ENCODE data around the gene CNNM3.
"Not testable (repeated sequence)": the region's sequence is repeated elsewhere in the genome, so short reads cannot be mapped to it uniquely, and the experiment has no call there.

The CNNM3 gene

DNA sequence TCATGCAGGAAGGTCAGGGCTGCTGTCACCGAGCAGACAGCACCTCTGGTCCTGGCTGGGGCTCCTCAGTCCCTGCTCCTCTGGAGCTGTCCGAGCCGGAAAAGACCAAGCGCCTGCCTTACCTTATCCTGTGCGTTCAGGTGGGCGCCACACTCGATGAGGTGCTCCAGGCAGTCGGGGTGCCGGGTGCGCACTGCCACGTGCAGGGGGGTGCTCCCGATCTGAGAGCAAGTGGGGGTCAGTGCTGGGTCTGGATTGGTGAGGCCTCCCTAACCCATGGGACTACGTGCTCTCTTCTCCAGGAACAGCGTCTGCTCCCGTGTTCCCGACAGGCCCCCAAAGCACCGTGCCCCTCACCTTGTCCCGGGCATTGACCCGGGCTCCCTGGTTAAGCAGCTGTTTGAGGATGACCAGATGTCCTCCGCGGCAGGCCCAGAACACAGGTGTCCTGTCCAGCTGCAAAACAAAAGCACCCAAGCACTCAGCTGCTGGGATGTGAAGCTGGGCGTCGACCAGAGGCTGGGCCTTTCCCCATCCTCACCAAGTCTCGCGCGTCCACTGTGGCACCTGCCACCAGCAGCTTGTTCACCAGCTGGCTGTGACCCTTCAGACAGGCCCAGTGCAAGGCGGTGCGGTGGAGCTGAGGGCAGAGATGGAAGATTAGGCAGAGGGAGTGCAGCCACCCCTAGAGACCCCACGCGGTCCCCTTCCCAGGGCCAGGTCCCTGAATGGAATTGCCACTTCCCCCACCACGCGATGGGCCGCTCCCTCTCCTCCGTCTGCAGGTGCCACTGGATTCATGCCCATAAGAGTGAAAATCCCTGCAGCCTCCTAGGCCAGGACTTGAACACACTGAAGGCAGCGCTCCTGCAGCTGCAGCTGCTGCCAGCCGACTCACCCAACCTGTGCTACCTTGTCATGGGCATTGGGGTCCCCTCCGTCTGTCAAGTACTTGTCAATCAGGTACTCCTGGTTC, 24.1 kb downstream of the CNNM3 start:
- no peak for DNase-seq (ENCODE audit: low read depth)

DNA sequence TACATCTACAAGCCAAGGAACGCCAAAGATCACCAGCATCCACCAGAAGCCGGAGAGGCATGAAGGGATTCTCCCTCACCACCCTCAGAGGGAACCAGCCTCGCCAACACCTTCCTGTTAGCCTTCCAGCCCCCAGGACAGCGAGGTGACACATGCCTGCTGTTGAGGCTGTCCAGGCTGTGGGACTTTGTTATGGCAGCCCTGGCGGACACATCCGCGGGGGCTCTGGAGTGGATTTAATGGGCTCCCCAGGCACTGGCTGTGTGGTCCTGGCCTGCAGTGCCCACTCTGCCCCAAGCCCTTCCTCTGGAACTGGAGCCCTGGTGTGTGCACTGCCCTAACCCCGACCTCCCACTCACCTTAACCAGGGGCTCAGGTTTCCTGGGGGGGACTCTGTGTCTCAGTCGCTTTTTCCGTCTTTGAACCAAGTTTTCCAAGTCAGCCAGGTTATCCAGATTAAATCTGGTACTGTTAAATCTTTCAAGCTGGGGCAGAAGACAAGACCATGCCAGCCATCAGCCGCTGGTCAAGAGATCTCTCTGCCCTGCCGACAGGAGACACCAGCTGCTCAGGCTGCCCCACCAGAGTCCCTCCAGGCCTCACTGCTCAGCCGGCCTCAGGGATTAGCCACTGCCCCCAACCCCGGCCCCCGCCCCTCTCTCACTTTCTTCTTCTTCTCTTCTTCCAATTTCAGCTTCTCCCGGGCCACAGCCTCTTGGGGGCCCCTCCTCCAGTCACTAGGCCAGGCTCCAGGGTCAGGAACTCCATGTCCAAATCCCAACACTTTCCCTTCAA, 25.8 kb downstream of the CNNM3 start:
- no peak for DNase-seq (ENCODE audit: low read depth)

- no peak for DNase-seq (ENCODE audit: low read depth)
Measured at GRCh38 chr2:96842600-96842999, 26.5 kb downstream of the CNNM3 start.

DNA sequence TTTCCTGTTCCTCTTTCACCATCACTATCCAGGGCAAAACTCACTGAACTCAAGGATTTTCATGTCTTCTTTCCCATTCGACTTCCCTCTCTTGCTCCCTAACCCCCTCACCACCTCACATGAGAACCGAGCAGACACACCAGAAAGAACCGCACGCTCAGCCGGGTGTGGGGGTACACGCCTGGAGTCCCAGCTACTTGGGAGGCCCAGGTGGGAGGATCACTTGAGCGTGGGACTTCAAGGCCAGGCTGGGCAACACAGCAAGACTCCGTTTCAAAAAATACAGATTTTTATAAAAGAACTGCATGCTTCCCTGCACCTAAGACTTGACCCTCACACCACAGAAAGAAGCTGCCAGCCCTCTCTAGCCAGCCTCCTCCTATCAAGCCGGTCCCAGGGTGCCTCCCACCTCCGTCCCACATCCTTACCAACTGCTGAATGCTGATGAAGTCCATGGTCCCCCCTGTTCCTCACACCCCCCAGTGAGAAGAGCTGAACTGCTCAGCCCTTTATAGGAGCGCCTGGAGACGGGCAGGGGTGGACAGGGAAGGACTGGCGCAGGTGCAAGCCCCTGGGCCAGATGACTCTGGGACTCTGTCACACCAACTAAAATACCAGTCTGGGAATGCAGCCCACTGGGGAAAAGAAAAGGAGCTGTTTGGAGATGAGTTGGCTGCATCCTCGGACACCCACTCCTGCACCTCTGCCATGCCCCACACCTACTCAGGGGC, 27.6 kb downstream of the CNNM3 start, which contains the start of gene ANKRD23:
TSS of gene ANKRD23 (minus strand) at position 484 of the 731 bp plus-strand sequence. CDS start at position 455, 29 bp downstream.
- no peak for DNase-seq (ENCODE audit: low read depth)

DNA sequence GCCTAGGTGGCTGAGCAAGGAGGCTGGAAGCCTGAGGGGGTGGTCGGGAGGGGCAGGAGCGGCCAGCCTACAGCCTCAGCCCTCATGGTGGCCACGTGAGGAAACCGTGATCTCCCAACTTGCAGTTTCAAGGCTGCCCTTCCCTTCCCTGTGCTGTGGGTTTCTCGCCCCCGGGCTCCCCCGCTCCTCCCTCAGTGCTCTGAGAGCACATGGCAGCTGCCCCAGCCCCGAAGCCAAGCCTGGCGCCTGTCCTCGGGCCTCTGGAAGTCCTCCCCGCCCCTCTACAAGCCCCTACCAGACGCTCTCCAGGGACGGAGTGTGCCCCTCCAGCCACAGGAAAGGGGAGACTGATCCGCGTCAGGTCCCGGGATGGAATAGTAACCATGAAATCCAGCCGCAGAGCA, 28.3 kb downstream of the CNNM3 start:
- no peak for DNase-seq (ENCODE audit: low read depth)

- DNase-seq (ENCODE audit: low read depth), result no peak
Measured at GRCh38 chr2:96846825-96847224, 30.8 kb downstream of the CNNM3 start.

DNA sequence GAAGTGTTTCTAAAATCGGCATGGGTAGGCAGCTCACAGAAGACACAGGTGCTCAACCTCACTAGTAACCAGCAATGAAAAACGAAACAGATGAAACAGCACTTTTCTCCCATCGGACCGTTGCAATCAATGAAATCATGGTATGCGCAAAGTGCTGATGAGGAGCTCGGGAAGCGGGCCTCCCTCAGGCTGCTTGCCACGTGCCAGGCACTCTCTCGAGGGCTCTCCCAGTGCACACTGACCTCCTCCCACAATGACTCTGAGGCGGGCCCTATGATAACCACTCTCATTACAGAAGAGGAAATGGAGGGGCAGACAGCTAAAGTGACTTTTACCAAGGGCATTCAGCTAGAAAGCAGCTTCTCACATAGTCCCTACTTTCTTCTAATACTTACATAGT, 31.5 kb downstream of the CNNM3 start:
- DNase-seq (ENCODE audit: low read depth), result no peak

- no peak for DNase-seq (ENCODE audit: low read depth)
Measured at GRCh38 chr2:96848264-96848663, 32.2 kb downstream of the CNNM3 start.

DNA sequence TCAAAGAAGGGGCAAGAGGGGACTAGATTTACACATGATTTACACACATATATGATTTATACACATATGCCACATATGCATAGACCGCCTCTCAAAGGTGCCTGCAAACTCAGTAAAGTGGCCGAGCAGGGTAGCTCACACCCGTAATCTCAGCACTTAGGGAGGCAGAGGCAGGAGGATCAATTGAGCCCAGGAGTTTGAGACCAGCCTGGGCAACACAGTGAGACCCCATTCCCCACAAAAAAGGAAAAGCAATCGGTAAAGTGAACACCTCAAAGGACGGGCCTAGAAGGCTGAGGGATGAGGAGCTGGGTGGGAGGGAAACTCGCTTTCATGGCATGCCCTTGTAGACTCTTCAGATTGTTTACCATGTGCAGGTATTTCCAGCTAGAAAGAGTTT, 36.6 kb downstream of the CNNM3 start:
- DNase-seq (ENCODE audit: low read depth), result no peak

GRCh38 chr2:96853321-96853720, 37.3 kb downstream of the CNNM3 start:
- no peak for DNase-seq (ENCODE audit: low read depth)

DNA sequence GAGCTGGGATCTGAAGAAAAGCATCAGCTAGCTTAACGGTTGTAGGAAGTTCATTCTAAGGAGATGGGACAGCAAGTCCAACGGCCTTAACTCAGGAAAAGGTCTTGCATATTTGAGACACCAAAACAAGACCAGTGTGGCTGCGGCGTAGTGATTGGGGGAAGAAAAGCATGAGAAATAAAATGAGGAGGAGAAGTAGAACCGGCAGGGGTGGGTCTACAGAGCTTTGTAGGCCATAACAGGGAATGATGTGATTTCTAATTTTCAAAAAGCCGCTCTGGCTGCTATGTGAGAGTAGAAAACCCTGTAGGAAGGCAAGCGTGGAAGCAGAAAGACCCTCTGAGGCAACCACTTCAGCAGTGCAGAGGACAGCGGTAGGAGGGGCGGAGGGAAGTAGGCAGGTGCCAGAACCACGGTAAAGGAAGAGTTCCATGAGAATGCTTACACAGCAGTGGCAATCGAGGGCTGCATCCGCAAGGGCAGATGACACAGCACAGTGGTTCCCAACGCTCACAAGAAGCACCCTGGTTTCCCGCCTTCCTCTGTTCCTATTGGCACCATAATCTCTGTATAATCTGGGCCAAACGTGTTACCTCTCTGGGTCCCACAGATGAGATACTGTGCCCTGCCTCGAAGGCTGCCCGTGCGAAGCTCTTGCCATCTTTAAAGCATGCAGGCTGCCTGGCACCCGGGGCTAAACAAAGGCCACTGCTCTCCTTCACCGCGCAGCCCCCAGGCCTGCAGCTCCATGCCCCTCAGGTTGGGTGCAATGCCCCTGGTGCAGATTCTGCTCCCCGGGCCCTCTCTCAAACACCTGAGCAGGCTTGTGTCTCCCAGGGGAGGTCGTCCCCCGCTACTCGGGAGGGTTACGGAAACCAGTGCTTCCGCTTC, 41.0 kb downstream of the CNNM3 start:
- no peak for DNase-seq (ENCODE audit: low read depth)

- peak; percentile 97 for DNase-seq (ENCODE audit: low read depth)
Measured at GRCh38 chr2:96857667-96858372, 41.8 kb downstream of the CNNM3 start, which contains the start of gene ANKRD39. Gene ANKRD39 (minus strand): TSS chr2:96858016. CDS start chr2:96857987, 29 bp downstream.

DNA sequence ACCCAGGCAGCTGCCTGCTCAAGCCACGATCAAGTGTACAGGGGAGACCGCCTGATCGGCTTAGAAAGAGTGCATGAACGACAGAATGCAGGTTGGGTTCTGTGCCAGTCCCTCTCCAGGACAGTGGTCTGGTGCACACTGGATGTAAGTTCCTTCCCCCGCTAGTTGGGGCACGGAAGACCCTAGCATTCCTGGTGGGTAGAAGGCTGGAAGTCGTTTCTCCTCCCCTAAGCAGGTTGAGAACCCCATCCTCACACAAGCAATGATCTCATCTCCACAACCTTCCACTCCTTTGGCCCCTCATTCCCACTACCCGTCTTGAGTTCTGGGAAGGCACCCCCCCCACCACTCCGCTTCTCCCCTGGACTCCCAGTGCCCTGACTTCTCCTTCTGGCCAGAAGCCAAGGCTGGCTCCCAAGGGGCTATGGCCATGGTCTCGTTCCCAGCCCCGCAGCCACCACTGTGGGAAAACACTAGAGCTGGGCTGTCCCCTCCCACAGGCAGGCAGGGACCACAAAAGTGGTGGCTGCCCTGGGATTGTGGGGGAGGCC, 43.1 kb downstream of the CNNM3 start:
- no peak for DNase-seq (ENCODE audit: low read depth)

GRCh38 chr2:96859681-96860064, 43.6 kb downstream of the CNNM3 start:
- no peak for DNase-seq (ENCODE audit: low read depth)

DNA sequence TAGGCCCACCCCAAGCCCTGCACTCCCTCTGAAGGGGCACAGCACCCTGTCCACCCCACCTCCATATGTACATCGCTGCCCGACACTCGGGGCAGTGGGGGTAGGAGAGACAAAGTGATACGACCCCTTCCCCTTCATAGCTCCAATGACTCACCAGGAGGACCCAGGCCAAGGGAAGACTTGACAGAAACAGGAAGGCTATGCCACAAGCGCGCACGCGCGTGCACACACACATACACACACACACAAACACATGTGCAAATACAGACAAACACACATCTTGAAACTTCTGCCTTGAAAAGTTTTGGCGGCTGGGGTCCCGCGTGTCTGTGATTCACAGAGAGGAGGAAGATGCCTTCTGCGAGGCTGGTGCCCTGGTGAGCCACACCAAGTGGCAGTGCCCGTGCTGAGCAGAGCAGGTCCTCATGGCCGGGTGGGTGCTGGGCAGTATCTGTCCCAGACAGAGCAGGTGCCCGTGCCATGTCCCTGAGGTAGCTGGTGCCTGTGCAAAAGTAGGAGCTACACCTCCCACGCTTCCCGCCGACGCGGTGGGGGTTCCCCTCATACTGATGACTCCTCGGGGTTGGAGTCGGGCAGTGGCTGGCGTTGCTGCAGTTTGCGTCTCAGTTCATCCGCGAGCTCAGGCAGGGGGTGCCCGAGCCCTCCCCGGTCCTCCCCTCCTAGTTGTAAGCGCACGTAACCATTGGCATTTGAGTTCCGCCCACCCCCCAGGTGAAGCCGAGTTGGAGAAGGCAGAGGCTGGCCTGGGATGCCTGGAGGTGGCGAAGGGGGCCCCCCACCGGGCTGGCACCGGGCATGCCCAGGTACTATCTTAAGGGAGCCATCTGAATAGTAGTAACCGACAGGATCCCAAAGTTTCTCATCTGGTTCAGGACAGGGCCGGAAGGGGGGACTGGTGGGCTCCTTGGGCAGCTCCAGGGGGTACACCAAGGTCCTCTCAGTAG, 44.3 kb downstream of the CNNM3 start:
- DNase-seq (ENCODE audit: low read depth), result no peak

DNA sequence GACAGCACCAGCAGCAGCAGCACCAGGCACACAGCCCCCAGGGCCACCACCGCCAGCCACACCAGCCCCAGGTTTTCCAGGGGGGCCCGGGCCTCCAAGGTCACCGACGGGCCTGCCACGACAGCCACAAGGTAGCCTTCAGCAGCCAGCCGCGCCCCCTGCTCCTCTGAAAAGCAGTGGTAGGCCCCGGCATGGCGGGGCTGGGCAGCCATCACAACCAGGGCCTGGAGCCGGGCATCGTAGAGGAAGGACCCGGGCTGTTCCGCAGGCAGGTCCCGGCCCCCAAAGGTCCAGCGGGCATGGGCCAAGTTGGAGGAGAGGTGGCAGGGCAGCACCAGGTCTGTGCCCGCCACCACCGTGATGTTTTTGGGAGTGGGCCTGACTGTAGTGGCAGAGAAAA, 45.0 kb downstream of the CNNM3 start:
- no peak for DNase-seq (ENCODE audit: low read depth)

GRCh38 chr2:96863056-96863455, 47.0 kb downstream of the CNNM3 start:
- DNase-seq (ENCODE audit: low read depth), result not testable (repeated sequence)

DNA sequence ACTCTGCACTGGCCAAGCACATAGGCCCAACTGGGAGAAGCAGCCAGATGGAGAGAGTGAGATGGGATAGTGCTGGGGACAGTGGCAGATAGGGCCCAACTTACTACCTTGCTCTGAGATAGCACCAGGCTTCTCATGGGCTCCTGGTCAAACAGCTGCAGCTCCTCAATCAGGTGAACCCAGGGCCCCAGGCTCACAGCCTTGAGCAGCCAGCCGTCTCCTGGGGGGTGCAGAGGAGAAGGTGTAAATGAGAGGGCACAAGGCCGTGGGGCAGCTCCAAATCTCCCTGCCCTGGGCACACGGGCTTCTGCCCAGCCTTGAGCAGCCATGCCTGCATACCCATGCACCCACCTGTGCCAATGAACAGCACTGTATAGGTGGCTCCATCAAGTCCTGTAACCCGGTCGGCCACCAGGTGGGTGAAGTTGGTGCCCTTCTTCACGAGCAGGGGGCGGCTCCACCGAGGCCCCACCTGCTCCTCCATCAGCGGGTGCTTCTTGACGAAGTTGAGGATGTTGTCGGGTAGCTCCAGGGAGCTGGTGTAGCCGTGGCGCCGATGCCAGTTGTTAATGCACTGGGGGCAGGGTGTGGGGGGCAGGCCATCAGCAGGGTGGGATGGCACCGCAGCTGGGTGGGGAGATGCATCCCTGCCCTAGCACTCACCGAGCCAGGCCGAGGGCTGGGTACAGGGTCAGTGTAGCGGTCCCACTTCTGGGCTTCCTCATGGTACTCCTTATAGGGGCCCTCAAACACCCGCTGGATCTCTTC, 47.7 kb downstream of the CNNM3 start:
- DNase-seq (ENCODE audit: low read depth), result no peak
